Hematopoietic multipotent progenitor cell (in vitro differentiated cells): ENCODE measurements around the gene HOXD3. TPM values are rescaled to one million over a fixed set of nuclear protein-coding genes. Genes with fewer than 3 reads are reported as not detected.

Experiments used
- DNase-seq, 3 donors: peaks; one replicate each; pipeline ENCODE4 v3.0.0-alpha.2; 2011 to 2015; ENCODE audit warnings: low read depth in 2 of 3, low spot score in 2 of 3
- total RNA-seq: library from RNA; depleted of rRNA; stranded (reverse); fragments of >200 nt; gene quantifications from one replicate; pipeline ENCODE4 v1.2.3, GENCODE V29; 2012

Gene HOXD3
- total RNA-seq, 1 donor = not detected

GRCh38 chr2:176174824-176175708 is 18.0 kb downstream of the HOXD3 start:
- DNase-seq = no peak

GRCh38 chr2:176175709-176176607 is 18.9 kb downstream of the HOXD3 start:
- DNase-seq = no peak

GRCh38 chr2:176177580-176178037 is 20.5 kb downstream of the HOXD3 start:
- DNase-seq = no peak

- DNase-seq = peak in 1 of 3 donors; percentile 48
These were observed 21.1 kb downstream of the HOXD3 start for GRCh38 chr2:176178038-176178756.

- no peak for DNase-seq
These were observed 21.7 kb downstream of the HOXD3 start for GRCh38 chr2:176178757-176179295.

GRCh38 chr2:176181551-176181950 is 24.4 kb downstream of the HOXD3 start:
- no peak for DNase-seq

GRCh38 chr2:176182671-176183070 is 25.6 kb downstream of the HOXD3 start:
- no peak for DNase-seq

- no peak for DNase-seq
These were observed 27.6 kb downstream of the HOXD3 start for GRCh38 chr2:176184749-176185148.

- no peak for DNase-seq
These were observed 28.9 kb downstream of the HOXD3 start for GRCh38 chr2:176186024-176186423.

- no peak for DNase-seq
These were observed 30.2 kb downstream of the HOXD3 start for GRCh38 chr2:176187200-176187898.

- no peak for DNase-seq
These were observed 31.0 kb downstream of the HOXD3 start, which contains the start of gene HOXD1 for GRCh38 chr2:176187899-176188773. HOXD1 (plus strand) TSS chr2:176188668; CDS start chr2:176188802, 134 bp downstream.

GRCh38 chr2:176188774-176189680 is 31.9 kb downstream of the HOXD3 start:
- no peak for DNase-seq

- peak in 1 of 3 donors; percentile 53 for DNase-seq
These were observed 32.9 kb downstream of the HOXD3 start for GRCh38 chr2:176189681-176190641.

- no peak for DNase-seq
These were observed 35.2 kb downstream of the HOXD3 start for GRCh38 chr2:176192351-176192750.

- DNase-seq = no peak
These were observed 35.9 kb downstream of the HOXD3 start for GRCh38 chr2:176193048-176193447.

- DNase-seq = no peak
These were observed 42.8 kb downstream of the HOXD3 start for GRCh38 chr2:176199902-176200301.

- DNase-seq = no peak
These were observed 43.9 kb downstream of the HOXD3 start for GRCh38 chr2:176200971-176201370.
